ENCODE measurements around the gene CD99L2. TPM values are rescaled to one million over a fixed set of nuclear protein-coding genes. Genes with fewer than 3 reads are reported as not detected.
A peak's percentile ranks its signal among the peaks of the same experiment; 100 is the strongest.
"Not testable (repeated sequence)": the region's sequence is repeated elsewhere in the genome, so short reads cannot be mapped to it uniquely, and the experiment has no call there.

Gene CD99L2
- polyA plus RNA-seq, 3 donors from 2014 or later, result 17.6 to 25.2 (median 23.7) TPM

GRCh38 chrX:150886381-150886780 is 12.1 kb downstream of the CD99L2 start:
- H3K9me3 Mint-ChIP-seq, result no peaks in the 10 kb centered on the region
- no peak overlapping the region for H3K27ac Mint-ChIP-seq
- no peak for DNase-seq
- no peaks in the 10 kb centered on the region for H3K36me3 Mint-ChIP-seq
- peaks cover 0 to 3% (median 2%) of the 10 kb centered on the region in 3 donors for H3K27me3 Mint-ChIP-seq (ENCODE audit: low read depth in 3 of 3)
- peaks cover 0 to under 1% of the 10 kb centered on the region in 2 donors for H3K4me1 Mint-ChIP-seq
- no peak overlapping the region for H3K4me3 Mint-ChIP-seq

- DNase-seq, result no peak
- H3K4me1 Mint-ChIP-seq, result peaks cover 20 to 26% of the 10 kb centered on the region in 2 donors
- H3K9me3 Mint-ChIP-seq, result no peaks in the 10 kb centered on the region
- H3K4me3 Mint-ChIP-seq, result no peak overlapping the region
- peaks cover 0 to 4% (median 0%) of the 10 kb centered on the region in 3 donors for H3K36me3 Mint-ChIP-seq
- peaks cover 0 to 2% (median 0%) of the 10 kb centered on the region in 3 donors for H3K27me3 Mint-ChIP-seq (ENCODE audit: low read depth in 3 of 3)
- H3K27ac Mint-ChIP-seq, result peak overlapping the region in 1 of 6 donors; percentile 64
Observed at GRCh38 chrX:150880808-150881165, 17.7 kb downstream of the CD99L2 start.

DNA sequence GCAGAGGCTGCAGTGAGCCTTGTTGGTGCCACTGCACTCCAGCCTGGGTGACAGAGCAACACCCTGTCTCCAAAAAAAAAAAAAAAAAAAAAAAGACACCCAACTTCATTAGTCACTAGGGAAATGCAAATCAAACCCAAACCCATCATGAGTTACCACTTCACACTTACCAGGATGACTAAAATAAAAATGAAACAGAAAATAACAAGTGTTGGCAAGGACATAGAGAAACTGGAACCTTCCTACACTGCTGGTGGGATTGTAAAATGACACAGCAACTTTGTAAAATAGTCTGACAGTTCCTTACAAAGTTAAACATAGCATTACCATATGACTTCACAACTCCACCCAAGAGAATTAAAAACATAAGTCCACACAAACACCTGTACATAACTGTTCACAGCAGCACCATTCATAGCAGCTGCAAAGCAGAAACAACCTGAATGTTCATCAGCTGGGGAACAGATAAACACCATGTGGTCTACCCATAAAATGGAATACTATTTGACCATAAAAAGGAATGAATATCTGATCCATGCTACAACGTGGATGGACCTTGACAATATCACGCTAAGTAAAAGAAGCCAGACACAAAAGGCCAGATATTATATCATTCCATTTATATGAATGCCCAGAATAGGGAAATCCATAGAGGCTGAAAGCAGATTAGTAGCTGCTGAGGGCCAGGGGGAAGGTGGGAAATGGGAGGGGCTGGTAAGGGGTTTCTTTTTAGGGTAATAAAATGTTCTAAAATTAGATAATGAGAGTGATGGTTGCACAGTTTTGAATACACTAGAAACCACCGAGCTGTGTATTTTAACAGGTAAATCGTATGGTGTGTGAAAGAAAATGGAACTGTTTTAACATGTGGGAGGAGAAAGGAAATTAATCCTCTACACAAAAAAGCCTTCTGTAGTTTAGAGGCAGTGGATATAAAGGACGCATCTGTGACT is 18.3 kb downstream of the CD99L2 start:
- DNase-seq, result peak; percentile 5 to 26 (median 10)
- H3K4me1 Mint-ChIP-seq, result peaks cover 20 to 26% of the 10 kb centered on the region in 2 donors
- H3K4me3 Mint-ChIP-seq, result peak overlapping the region in 1 of 5 donors; percentile 33
- peak overlapping the region in 4 of 6 donors; percentile 2 to 47 (median 34) for H3K27ac Mint-ChIP-seq
- H3K27me3 Mint-ChIP-seq (ENCODE audit: low read depth in 3 of 3), result peaks cover 0 to 2% (median 0%) of the 10 kb centered on the region in 3 donors
- H3K36me3 Mint-ChIP-seq, result peaks cover 0 to 4% (median 0%) of the 10 kb centered on the region in 3 donors
- no peaks in the 10 kb centered on the region for H3K9me3 Mint-ChIP-seq

DNA sequence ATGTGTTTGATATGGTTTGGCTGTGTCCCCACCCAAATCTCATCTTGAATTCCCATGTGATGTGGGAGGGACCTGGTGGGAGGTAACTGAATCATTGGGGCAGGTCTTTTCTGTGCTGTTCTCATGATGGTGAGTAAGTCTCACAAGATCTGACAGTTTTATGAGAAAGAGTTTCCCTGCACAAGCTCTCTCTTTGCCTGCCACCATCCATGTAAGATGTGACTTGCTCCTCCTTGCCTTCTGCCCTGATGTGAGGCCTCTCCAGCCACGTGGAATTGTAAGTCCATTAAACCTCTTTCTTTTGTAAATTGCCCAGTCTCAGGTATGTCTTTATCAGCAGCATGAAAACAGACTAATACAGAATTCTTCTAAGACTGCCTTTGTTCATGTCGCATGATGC is 22.8 kb downstream of the CD99L2 start:
- not testable (repeated sequence) for H3K4me3 Mint-ChIP-seq; H3K27me3 Mint-ChIP-seq (ENCODE audit: low read depth in 3 of 3); DNase-seq; H3K27ac Mint-ChIP-seq; H3K9me3 Mint-ChIP-seq; H3K36me3 Mint-ChIP-seq
- peaks cover 14 to 27% of the 10 kb centered on the region in 2 donors for H3K4me1 Mint-ChIP-seq

GRCh38 chrX:150874448-150874847 is 24.0 kb downstream of the CD99L2 start:
- DNase-seq, result no peak
- Mint-ChIP-seq H3K36me3 (peaks cover 0 to 4% (median 0%) of the 10 kb centered on the region in 3 donors), H3K27ac (peak overlapping the region in 1 of 6 donors; percentile 23), H3K4me1 (peaks cover 7 to 19% of the 10 kb centered on the region in 2 donors), H3K4me3 (no peak overlapping the region), H3K9me3 (no peaks in the 10 kb centered on the region), H3K27me3 (ENCODE audit: low read depth in 3 of 3) (peaks cover 0 to 2% (median 0%) of the 10 kb centered on the region in 3 donors)

GRCh38 chrX:150873616-150874015 is 24.9 kb downstream of the CD99L2 start:
- peaks cover 2 to 11% of the 10 kb centered on the region in 2 donors for H3K4me1 Mint-ChIP-seq
- H3K36me3 Mint-ChIP-seq, result no peaks in the 10 kb centered on the region
- no peak for DNase-seq
- H3K4me3 Mint-ChIP-seq, result no peak overlapping the region
- peaks cover 0 to 2% (median 0%) of the 10 kb centered on the region in 3 donors for H3K27me3 Mint-ChIP-seq (ENCODE audit: low read depth in 3 of 3)
- H3K27ac Mint-ChIP-seq, result no peak overlapping the region
- no peaks in the 10 kb centered on the region for H3K9me3 Mint-ChIP-seq

- no peak overlapping the region for H3K27ac Mint-ChIP-seq
- H3K4me1 Mint-ChIP-seq, result peaks cover 2 to 10% of the 10 kb centered on the region in 2 donors
- H3K9me3 Mint-ChIP-seq, result no peaks in the 10 kb centered on the region
Observed at GRCh38 chrX:150872773-150873336, 25.6 kb downstream of the CD99L2 start.

GRCh38 chrX:150871341-150871811 is 27.1 kb downstream of the CD99L2 start:
- peaks cover 0 to 2% (median 0%) of the 10 kb centered on the region in 3 donors for H3K27me3 Mint-ChIP-seq (ENCODE audit: low read depth in 3 of 3)
- no peak for DNase-seq
- peaks cover 2 to 10% of the 10 kb centered on the region in 2 donors for H3K4me1 Mint-ChIP-seq
- no peaks in the 10 kb centered on the region for H3K36me3 Mint-ChIP-seq
- no peak overlapping the region for H3K4me3 Mint-ChIP-seq
- peak overlapping the region in 1 of 6 donors; percentile 8 for H3K27ac Mint-ChIP-seq
- no peaks in the 10 kb centered on the region for H3K9me3 Mint-ChIP-seq

More at GRCh38 chrX:150872773-150873336, 25.6 kb downstream of the CD99L2 start:
- Mint-ChIP-seq H3K36me3 (no peaks in the 10 kb centered on the region), H3K27me3 (ENCODE audit: low read depth in 3 of 3) (peaks cover 0 to 2% (median 0%) of the 10 kb centered on the region in 3 donors), H3K4me3 (no peak overlapping the region)
- no peak for DNase-seq

GRCh38 chrX:150870487-150871340 is 27.8 kb downstream of the CD99L2 start:
- H3K4me3 Mint-ChIP-seq, result no peak overlapping the region
- no peaks in the 10 kb centered on the region for H3K9me3 Mint-ChIP-seq
- no peak for DNase-seq
- peak overlapping the region in 1 of 6 donors; percentile 8 for H3K27ac Mint-ChIP-seq
- peaks cover 0 to 2% (median 0%) of the 10 kb centered on the region in 3 donors for H3K27me3 Mint-ChIP-seq (ENCODE audit: low read depth in 3 of 3)
- no peaks in the 10 kb centered on the region for H3K36me3 Mint-ChIP-seq
- peaks cover 2 to 10% of the 10 kb centered on the region in 2 donors for H3K4me1 Mint-ChIP-seq

DNA sequence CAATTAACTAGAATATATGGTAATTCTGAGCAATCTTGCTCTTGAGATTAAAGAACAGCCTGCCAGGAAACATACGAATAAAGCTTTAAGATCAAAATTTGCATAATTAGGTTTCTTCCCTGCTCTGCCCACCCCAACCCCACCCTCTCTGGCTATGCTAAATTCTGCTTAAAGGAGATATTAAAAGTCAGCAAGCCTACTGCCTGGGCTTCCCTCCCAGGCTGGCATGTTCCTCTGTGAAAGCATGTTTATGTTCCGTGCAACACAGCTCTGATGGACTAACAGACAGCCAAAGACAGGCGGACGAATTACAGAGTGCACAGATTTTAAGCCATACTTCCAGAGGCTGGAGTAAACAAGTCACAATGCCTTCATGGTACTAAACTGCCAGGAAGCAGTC is 28.4 kb downstream of the CD99L2 start:
- Mint-ChIP-seq H3K36me3 (peaks cover 0 to 2% (median 0%) of the 10 kb centered on the region in 3 donors), H3K4me1 (peaks cover 2 to 10% of the 10 kb centered on the region in 2 donors), H3K27me3 (ENCODE audit: low read depth in 3 of 3) (peaks cover 0 to 4% (median 2%) of the 10 kb centered on the region in 3 donors), H3K4me3 (no peak overlapping the region), H3K9me3 (no peaks in the 10 kb centered on the region), H3K27ac (no peak overlapping the region)
- DNase-seq, result no peak

DNA sequence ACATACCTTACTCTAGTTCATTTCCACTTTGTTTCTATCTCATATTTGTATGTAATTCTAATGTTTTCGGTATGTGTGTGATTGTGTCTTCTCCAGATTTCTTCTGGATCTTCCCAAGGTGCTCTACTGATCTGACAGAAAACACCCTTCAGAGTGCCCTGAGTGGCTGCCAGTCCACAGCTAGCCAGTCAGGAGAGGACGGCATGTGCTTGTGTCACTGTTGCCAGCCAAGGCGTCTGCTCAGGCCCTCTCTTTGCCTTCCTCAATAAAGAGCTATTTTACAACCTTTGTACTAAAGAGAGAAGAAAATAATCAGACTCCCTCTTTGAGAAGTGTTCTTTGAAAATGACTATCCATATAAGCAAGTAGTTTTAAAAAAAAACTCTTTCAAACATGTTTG is 29.0 kb downstream of the CD99L2 start:
- Mint-ChIP-seq H3K4me3 (no peak overlapping the region), H3K4me1 (peaks cover 2 to 10% of the 10 kb centered on the region in 2 donors), H3K9me3 (no peaks in the 10 kb centered on the region), H3K36me3 (peaks cover 0 to 2% (median 0%) of the 10 kb centered on the region in 3 donors), H3K27me3 (ENCODE audit: low read depth in 3 of 3) (peaks cover 0 to 4% (median 2%) of the 10 kb centered on the region in 3 donors), H3K27ac (peak overlapping the region in 1 of 6 donors; percentile 46)
- DNase-seq, result no peak

DNA sequence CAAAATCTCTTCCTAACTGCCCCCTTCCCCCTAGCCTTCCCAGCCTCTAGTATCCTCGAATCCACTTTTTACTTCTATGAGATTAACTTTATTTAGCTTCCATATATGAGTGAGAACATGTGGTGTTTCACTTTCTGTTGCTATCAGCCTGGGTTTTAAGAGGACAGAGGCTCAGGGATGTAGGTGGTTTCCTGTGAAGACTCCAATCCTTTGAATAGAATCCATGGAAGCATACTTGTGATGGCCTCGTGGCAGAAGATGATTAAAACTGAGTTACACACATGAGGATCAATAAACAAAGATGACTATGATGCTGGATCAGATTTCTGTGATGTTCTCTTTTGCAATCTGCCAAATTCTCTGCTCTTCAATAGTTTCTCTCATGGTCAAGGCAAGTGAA is 29.8 kb downstream of the CD99L2 start:
- H3K4me3 Mint-ChIP-seq, result no peak overlapping the region
- H3K9me3 Mint-ChIP-seq, result no peaks in the 10 kb centered on the region
- H3K27me3 Mint-ChIP-seq (ENCODE audit: low read depth in 3 of 3), result peaks cover 0 to 3% (median 2%) of the 10 kb centered on the region in 3 donors
- DNase-seq, result no peak
- peak overlapping the region in 3 of 6 donors; percentile 5 to 46 (median 9) for H3K27ac Mint-ChIP-seq
- peaks cover 2 to 4% of the 10 kb centered on the region in 2 donors for H3K4me1 Mint-ChIP-seq
- H3K36me3 Mint-ChIP-seq, result peaks cover 0 to 2% (median 0%) of the 10 kb centered on the region in 3 donors

DNA sequence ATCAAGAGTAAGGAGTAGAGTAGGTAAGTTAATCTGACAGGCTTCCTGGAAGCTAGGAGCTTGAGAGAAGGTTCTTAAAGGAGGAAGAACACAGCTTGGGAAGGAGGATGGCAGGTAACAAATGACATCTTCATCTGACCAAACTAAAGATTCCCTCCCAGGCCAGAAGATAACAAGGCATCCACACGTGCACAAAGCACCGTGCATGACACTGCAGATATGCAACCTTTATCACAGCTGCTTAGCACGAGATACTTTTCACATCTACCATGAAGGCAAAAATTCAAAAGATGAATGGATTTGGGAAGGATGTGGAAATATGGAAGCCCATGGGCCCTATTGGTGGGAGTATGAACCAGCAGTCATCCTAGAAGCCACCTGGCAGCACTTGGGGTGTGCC is 34.3 kb downstream of the CD99L2 start:
- DNase-seq, result no peak
- Mint-ChIP-seq H3K4me3 (no peak overlapping the region), H3K4me1 (no peaks in the 10 kb centered on the region), H3K9me3 (no peaks in the 10 kb centered on the region), H3K36me3 (peaks cover 0 to 2% (median 0%) of the 10 kb centered on the region in 3 donors), H3K27ac (no peak overlapping the region), H3K27me3 (ENCODE audit: low read depth in 3 of 3) (peaks cover 0 to 3% (median 2%) of the 10 kb centered on the region in 3 donors)
